ENCODE measurements around the gene GOPC.

The GOPC gene

GRCh38 chr6:117595099-117595923, 7.0 kb downstream of the GOPC start:
- DNase-seq: no peak

- DNase-seq: no peak
Observed at GRCh38 chr6:117592983-117593759, 9.1 kb downstream of the GOPC start.

- DNase-seq: no peak
Observed at GRCh38 chr6:117591405-117591804, 10.9 kb downstream of the GOPC start.

GRCh38 chr6:117590447-117590846, 11.9 kb downstream of the GOPC start:
- DNase-seq: no peak

GRCh38 chr6:117585647-117586046, 16.7 kb downstream of the GOPC start:
- DNase-seq: no peak

- DNase-seq: no peak
Observed at GRCh38 chr6:117574198-117574597, 28.1 kb downstream of the GOPC start.

- DNase-seq: no peak
Observed at GRCh38 chr6:117573006-117573680, 29.2 kb downstream of the GOPC start.

- DNase-seq: no peak
Observed at GRCh38 chr6:117568831-117569410, 33.4 kb downstream of the GOPC start.

- no peak for DNase-seq
Observed at GRCh38 chr6:117568247-117568646, 34.1 kb downstream of the GOPC start.

GRCh38 chr6:117564681-117565080, 37.6 kb downstream of the GOPC start:
- DNase-seq: no peak

GRCh38 chr6:117561128-117561527, 41.2 kb downstream of the GOPC start:
- no peak for DNase-seq

GRCh38 chr6:117559299-117559698, 43.0 kb downstream of the GOPC start:
- no peak for DNase-seq

GRCh38 chr6:117558818-117559217, 43.5 kb downstream of the GOPC start:
- DNase-seq: no peak

- DNase-seq: no peak
Observed at GRCh38 chr6:117557951-117558350, 44.4 kb downstream of the GOPC start.

- DNase-seq: no peak
Observed at GRCh38 chr6:117555882-117556498, 46.3 kb downstream of the GOPC start.

- DNase-seq: no peak
Observed at GRCh38 chr6:117555262-117555849, 47.0 kb downstream of the GOPC start.

- DNase-seq: no peak
Observed at GRCh38 chr6:117553142-117553541, 49.2 kb downstream of the GOPC start.

- no peak for DNase-seq
Observed at GRCh38 chr6:117552618-117553017, 49.7 kb downstream of the GOPC start.

GRCh38 chr6:117550618-117551242, 51.6 kb downstream of the GOPC start:
- DNase-seq: no peak

- DNase-seq: no peak
Observed at GRCh38 chr6:117550078-117550600, 52.2 kb downstream of the GOPC start.

- DNase-seq: no peak
Observed at GRCh38 chr6:117549611-117550010, 52.7 kb downstream of the GOPC start.
